ENCODE measurements around the gene PIAS4. TPM values are rescaled to one million over a fixed set of nuclear protein-coding genes. Genes with fewer than 3 reads are reported as not detected.

PIAS4 gene
- total RNA-seq, 2 experiments from 2014 or later: 16.1 to 20.1 TPM

DNA sequence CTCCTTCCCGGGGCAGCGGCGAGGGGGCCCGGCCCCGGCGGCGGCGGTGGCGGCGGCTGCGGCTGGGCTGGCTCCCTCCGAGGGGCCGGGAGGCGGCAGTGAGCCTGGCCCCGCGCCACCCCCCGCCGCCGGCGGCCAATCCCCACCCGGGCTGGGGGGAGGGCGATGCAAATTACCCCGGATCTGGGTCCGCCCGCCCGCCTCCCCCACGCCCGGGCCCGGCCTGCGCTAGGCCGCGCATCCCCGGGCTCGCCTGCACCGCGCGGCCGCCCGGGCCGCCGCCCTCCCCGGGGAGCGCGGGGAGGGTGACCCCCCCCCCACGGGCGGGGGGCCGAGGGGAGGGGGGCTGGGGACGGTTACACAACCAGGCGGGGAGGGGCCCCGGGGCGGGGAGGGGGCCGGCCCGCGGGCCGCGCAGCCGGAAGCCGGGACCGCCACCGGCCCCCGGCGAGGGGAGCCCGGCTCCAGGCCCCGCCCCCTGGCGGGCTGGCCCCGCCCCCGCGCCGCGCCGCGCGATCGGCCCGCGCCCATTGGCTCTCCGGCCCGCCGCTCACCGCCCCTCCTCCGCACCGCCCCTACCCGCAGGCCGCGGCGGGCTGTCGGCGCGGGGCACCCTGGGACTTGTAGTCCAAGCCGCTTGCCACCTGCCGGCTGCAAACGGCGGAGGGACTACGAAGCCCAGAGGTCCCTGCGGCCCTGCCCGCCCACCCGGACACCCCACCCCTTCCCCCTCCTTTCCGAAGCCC lies 58.1 kb downstream of the PIAS4 start:
- peaks cover 36% of the 10 kb centered on the region for H3K4me1 Mint-ChIP-seq (ENCODE audit: low read depth)
- H3K4me3 Mint-ChIP-seq: peak overlapping the region; percentile 56
- intact Hi-C loops (cut with micrococcal nuclease): loop anchor here (1.0 to 5.0 kb wide), 11 partner anchors 42 to 657 kb away; partner anchors contain the start of genes ANKRD24, APBA3, CACTIN and CHAF1A
- CTCF ChIA-PET: no interaction called here
- DNase-seq: peak; percentile 96
- H3K36me3 Mint-ChIP-seq (ENCODE audit: low read depth): no peaks in the 10 kb centered on the region
- no peak overlapping the region for H3K27ac Mint-ChIP-seq
- H3K27me3 Mint-ChIP-seq (ENCODE audit: low read depth): no peaks in the 10 kb centered on the region
- H3K9me3 Mint-ChIP-seq: no peaks in the 10 kb centered on the region

DNA sequence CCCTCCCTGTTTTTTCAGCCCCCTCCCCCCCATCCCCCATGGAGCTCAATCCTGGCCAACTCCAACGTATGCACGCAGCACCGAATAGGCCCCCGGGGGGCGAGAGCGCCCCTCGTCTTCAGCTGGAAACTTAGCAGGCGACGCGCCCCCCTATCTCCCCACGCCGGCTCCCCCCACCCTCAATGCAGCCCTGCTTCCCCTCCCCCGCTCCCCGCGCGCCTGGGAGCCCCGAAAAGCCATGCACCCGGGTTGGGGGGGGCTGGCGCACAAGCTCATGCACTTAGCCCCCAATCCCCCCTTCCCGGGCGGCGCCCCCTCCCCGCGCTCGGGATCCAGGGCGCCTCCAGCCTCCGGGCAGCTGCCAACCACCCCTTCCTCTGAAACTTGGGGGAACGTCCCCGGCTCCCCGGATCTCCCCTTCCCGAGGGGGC lies 58.7 kb downstream of the PIAS4 start:
- no peaks in the 10 kb centered on the region for H3K27me3 Mint-ChIP-seq (ENCODE audit: low read depth)
- H3K36me3 Mint-ChIP-seq (ENCODE audit: low read depth): no peaks in the 10 kb centered on the region
- peak overlapping the region; percentile 56 for H3K4me3 Mint-ChIP-seq
- CTCF ChIA-PET: no interaction called here
- peak; percentile 31 for DNase-seq
- no peak overlapping the region for H3K27ac Mint-ChIP-seq
- H3K4me1 Mint-ChIP-seq (ENCODE audit: low read depth): peaks cover 34% of the 10 kb centered on the region
- intact Hi-C loops (cut with micrococcal nuclease): loop anchor here (1.0 to 5.0 kb wide), 11 partner anchors 41 to 656 kb away; partner anchors contain the start of genes ANKRD24, APBA3, CACTIN and CHAF1A
- no peaks in the 10 kb centered on the region for H3K9me3 Mint-ChIP-seq

DNA sequence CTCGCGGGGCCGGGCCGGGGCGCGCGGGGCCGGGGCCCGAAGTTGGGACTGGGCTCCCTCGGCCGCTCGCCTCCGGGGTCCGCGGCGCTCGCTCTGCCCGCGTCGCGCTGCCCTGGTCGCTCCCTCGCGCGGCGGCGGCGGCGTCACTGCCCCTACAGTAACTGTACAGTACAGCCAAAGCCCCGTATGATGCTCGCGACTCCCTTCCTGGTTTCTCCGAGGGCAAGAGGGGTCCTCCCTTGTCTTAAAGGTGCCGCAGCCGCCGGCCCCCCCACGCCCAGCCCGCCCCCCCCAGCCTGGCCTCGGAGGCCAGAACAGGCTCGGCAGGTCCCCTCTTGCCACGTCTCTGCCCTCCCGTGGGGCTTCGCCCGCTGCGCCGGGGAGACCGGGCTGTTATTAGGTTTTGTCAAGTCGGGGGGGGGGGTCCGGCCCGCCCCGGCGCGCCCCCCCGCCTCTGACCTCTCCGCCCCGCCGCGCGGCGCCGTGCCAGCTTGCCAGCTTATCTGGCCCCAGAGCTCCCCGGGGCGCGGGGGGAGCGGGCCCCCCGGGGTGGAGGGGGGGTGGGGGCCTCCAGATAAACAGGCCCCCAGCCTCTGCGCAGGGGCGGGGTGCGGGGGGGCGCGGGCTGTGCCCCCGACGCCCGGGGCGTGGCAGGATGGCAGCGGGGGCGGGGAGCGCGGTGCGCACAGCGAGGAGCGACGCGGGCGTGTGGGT lies 59.3 kb downstream of the PIAS4 start, which contains the start of gene ZBTB7A:
Gene ZBTB7A, minus strand, starts transcription at position 218 of the 714 bp plus-strand sequence. CDS start 11,667 bp downstream, outside the sequence.
- CTCF ChIA-PET: no interaction called here
- Mint-ChIP-seq H3K4me1 (ENCODE audit: low read depth) (peaks cover 34% of the 10 kb centered on the region), H3K27me3 (ENCODE audit: low read depth) (no peaks in the 10 kb centered on the region), H3K27ac (peak within 1 kb of the TSS; percentile 73), H3K9me3 (no peaks in the 10 kb centered on the region), H3K36me3 (ENCODE audit: low read depth) (no peaks in the 10 kb centered on the region), H3K4me3 (peak within 1 kb of the TSS; percentile 74)
- intact Hi-C loops (cut with micrococcal nuclease): loop anchor here (1.0 to 5.0 kb wide), 11 partner anchors 40 to 655 kb away; partner anchors contain the start of genes ANKRD24, APBA3, CACTIN and CHAF1A
- DNase-seq: peak; percentile 69

DNA sequence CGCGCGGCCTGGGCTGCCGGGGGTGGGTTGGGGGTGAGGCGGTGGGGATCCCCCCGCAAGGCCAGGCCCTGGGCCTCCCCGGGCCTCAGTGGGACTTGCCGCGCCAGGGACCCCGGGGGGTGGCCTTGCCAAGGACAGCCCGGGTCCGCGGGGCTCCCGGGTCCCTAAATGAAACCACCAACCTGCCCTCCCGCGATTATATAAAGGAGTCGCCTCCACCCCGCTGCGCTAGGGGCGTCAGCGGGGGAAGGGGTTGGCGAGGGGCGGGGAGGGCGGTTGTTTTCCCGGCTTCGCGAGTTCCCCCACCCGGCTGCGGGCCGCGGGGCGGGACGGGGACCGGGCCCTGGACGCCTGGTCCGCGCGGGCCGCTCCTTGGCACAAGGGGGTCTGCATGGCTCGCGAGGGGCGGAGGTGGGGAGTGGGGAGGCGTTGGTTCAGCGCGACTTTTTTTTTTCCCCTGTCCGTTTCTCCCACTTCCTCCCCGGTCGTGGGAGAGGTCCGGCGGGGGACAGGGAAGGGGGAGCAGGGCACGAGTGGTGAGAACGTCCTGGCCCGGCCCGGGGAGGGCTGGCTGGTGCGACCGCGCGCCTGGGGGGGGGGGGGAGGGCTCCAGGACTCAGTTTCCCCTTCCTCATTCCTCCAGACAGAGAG lies 60.0 kb downstream of the PIAS4 start:
- CTCF ChIA-PET: no interaction called here
- Mint-ChIP-seq H3K27ac (peak overlapping the region; percentile 53), H3K36me3 (ENCODE audit: low read depth) (no peaks in the 10 kb centered on the region), H3K4me1 (ENCODE audit: low read depth) (peaks cover 30% of the 10 kb centered on the region), H3K4me3 (peak overlapping the region; percentile 69), H3K9me3 (no peaks in the 10 kb centered on the region), H3K27me3 (ENCODE audit: low read depth) (no peaks in the 10 kb centered on the region)
- intact Hi-C loops (cut with micrococcal nuclease): loop anchor here (2.0 to 5.0 kb wide), 9 partner anchors 40 to 655 kb away; partner anchors contain the start of genes ANKRD24, APBA3, CACTIN and CHAF1A
- no peak for DNase-seq

DNA sequence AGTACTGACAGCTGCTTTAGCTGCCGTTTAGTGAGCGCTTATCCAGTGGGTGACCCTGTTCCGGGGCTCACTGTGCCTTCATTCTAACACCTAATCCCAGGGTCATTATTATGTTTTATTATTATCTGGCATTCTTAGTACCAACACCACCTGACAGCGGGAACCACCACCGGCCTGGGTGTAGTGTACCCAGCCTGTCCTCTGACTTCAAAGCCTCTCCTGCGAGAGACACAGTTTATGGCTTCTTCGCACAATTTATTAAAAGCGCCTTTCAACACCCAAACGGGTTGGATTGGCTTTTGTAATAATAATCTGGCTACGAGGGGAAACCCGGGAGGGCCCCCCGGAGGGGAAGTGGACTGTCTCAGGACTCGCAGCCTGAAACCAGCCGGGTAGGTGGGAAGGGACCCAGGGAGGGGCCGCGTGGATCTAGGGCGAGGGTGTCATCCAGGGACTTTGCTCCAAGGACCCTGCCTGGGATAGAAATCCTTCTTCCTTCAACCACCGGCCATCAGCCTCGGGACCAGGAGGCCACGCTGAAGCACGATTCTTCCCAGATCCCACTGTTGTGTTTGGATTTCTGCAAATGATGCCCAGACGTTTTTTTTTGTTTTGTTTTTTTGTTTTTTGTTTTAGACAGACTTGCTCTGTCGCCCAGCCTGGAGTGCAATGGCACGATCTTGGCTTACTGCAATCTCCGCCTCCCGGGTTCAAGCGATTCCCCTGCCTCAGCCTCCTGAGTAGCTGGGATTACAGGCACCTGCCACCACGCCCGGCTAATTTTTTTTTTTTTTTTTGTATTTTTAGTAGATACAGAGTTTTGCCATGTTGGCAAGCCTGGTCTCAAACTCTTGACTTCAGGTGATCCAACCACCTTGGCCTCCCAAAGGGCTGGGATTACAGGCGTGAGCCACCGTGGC lies 60.8 kb downstream of the PIAS4 start:
- intact Hi-C loops (cut with micrococcal nuclease): loop anchor here (5.0 kb wide), 7 partner anchors 39 to 654 kb away; partner anchors contain the start of genes ANKRD24, APBA3, CACTIN and DPP9
- Mint-ChIP-seq H3K36me3 (ENCODE audit: low read depth) (no peaks in the 10 kb centered on the region), H3K9me3 (no peaks in the 10 kb centered on the region), H3K4me3 (peak overlapping the region; percentile 69), H3K4me1 (ENCODE audit: low read depth) (peaks cover 23% of the 10 kb centered on the region), H3K27me3 (ENCODE audit: low read depth) (no peaks in the 10 kb centered on the region), H3K27ac (peak overlapping the region; percentile 53)
- DNase-seq: no peak
- CTCF ChIA-PET: no interaction called here

DNA sequence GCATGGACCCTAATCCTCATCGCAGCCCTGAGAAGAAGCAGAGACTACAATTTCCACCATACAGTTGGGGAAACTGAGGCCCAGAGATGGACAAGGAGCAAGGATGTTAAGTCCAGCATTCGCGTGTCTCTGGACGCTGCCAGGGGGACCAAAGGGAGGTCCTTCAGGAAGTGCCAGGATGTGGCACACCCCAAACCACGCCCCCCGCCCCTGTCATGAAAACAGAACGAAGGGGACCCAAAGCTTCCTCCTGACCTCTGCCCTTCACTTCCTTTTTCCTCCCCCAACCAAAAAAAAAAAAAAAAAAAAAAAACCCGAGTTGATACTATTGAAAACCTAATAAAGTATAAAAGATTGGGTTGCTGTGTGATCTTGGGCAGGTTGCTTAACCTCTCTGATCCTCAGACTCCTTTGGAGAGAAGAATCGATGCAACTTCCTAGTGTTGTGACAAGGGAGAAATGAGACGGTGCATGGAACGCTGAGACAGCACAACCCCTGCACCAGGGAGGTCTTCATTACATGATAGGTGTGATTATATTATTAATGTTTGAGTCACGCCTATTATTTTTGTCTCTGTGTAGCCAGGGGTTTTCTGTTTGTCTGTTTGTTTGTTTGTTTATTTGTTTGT lies 61.9 kb downstream of the PIAS4 start:
- H3K27ac Mint-ChIP-seq: no peak overlapping the region
- no peaks in the 10 kb centered on the region for H3K36me3 Mint-ChIP-seq (ENCODE audit: low read depth)
- CTCF ChIA-PET: no interaction called here
- no peaks in the 10 kb centered on the region for H3K9me3 Mint-ChIP-seq
- H3K27me3 Mint-ChIP-seq (ENCODE audit: low read depth): no peaks in the 10 kb centered on the region
- peaks cover 18% of the 10 kb centered on the region for H3K4me1 Mint-ChIP-seq (ENCODE audit: low read depth)
- intact Hi-C loops (cut with micrococcal nuclease): loop anchor here (5.0 kb wide), 7 partner anchors 38 to 653 kb away; partner anchors contain the start of genes ANKRD24, APBA3, CACTIN and DPP9
- no peak overlapping the region for H3K4me3 Mint-ChIP-seq
- DNase-seq: peak; percentile 59

DNA sequence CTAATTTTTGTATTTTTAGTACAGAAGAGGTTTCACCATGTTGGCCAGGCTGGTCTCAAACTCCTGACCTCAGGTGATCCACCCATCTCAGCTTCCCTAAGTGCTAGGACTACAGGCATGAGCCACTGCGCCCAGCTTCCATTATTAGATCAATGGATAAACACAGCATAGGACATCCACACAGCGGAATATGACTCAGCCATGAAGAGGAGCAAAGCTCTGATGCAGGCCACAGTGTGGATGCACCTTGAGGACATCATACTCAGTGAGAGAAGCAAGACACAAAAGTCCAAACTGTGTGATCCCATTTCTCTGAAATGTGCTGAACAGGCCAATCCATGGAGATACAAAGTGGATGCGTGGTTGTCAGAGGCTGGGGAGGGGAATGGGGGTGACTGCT lies 64.1 kb downstream of the PIAS4 start:
- CTCF ChIA-PET: no interaction called here
- intact Hi-C loops (cut with micrococcal nuclease): no loop called here
- Mint-ChIP-seq H3K4me1 (ENCODE audit: low read depth) (peaks cover 24% of the 10 kb centered on the region), H3K36me3 (ENCODE audit: low read depth) (no peaks in the 10 kb centered on the region), H3K27me3 (ENCODE audit: low read depth) (no peaks in the 10 kb centered on the region), H3K9me3 (no peaks in the 10 kb centered on the region), H3K27ac (no peak overlapping the region), H3K4me3 (no peak overlapping the region)
- DNase-seq: no peak

DNA sequence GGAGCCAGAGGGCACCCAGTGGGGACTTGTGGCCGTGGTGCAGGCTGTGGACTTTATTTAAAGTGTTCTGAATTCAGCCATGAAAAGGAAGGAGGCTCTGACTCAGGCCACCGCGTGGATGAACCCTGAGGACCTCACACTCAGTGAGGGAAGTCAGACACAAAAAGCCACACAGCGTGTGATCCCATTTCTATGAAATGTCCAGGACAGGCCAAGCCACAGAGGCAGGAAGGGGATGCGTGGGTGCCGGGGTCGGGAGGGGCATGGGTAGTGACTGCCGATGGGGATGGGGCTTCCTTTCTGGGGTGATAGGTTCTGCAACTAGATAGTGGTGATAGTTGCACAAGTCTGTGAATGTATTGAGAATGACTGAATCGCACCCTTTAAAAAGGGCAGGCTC lies 67.8 kb downstream of the PIAS4 start:
- CTCF ChIA-PET: no interaction called here
- no peaks in the 10 kb centered on the region for H3K36me3 Mint-ChIP-seq (ENCODE audit: low read depth)
- peak; percentile 46 for DNase-seq
- H3K4me1 Mint-ChIP-seq (ENCODE audit: low read depth): peaks cover 24% of the 10 kb centered on the region
- H3K27me3 Mint-ChIP-seq (ENCODE audit: low read depth): no peaks in the 10 kb centered on the region
- intact Hi-C loops (cut with micrococcal nuclease): no loop called here
- H3K4me3 Mint-ChIP-seq: no peak overlapping the region
- peak overlapping the region; percentile 1 for H3K27ac Mint-ChIP-seq
- no peaks in the 10 kb centered on the region for H3K9me3 Mint-ChIP-seq

DNA sequence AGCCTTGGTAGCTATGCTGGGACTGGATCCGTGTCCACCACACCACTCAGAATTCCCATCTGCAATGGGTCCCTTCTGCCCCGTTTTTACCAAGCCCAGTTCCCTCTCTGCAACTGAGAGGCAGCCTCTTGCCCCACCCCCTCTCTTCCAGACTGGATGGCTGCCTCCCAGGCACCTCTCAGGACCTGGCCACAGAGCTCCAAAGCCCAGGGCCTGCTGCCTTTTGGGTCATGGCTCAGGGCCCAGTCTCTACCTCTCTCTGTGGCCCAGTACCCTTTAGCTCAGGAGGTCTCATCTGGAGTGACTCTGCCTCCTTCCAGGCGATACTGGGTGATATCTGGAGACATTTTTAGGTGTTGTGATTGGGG lies 69.5 kb downstream of the PIAS4 start:
- Mint-ChIP-seq H3K4me1 (ENCODE audit: low read depth) (peaks cover 24% of the 10 kb centered on the region), H3K4me3 (no peak overlapping the region), H3K36me3 (ENCODE audit: low read depth) (no peaks in the 10 kb centered on the region), H3K9me3 (no peaks in the 10 kb centered on the region), H3K27me3 (ENCODE audit: low read depth) (no peaks in the 10 kb centered on the region), H3K27ac (no peak overlapping the region)
- no peak for DNase-seq
- CTCF ChIA-PET: interaction anchor here (0.5 to 0.9 kb wide), 5 partner anchors 28 to 315 kb away, joined by 3 read pairs; no protein-coding TSS in a partner anchor
- intact Hi-C loops (cut with micrococcal nuclease): no loop called here

DNA sequence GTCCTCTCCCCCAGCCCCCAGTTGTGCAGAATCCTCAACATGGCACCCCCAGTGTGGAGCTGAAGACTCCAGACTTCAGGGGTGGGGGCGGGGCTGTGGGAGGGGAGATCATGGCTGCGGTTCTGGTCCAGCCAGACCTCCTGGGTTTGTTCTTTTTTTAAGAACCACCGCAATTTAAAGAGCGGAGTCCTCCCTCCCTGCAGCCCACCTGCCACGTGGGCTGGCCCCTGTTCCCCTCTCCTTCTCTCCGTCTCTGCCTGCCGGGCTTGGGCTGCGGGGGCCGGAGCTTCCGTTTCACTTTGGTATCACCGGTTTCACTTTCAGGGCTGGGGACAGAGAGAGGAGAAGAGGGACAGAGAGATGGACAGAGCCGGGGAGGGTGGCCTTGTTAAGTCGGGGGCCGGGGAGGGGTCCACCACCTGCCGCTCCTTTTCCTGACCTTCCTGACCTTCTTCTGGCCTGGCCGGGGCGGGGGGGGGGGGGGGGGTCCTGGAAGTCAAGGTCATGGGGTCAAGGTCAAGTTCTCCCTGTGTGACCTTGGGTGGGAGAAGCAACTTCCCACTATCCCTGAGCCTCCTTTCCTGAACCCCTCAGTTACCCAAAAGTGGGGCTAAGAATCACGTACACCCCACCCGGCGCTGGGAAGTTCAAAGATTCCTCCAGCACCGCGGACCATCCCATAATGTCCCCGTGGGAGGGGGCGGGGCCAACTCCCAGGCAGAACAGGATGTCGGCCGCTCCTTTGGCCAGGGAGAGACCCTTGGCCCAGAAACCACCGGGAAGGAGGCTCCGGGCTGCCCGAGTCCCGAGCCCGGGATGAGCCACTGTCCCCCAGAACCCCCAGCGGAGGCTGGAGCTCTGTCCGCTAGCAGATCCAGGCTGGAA lies 70.5 kb downstream of the PIAS4 start:
- H3K27ac Mint-ChIP-seq: peak overlapping the region; percentile 65
- H3K27me3 Mint-ChIP-seq (ENCODE audit: low read depth): no peaks in the 10 kb centered on the region
- DNase-seq: peak; percentile 59
- intact Hi-C loops (cut with micrococcal nuclease): no loop called here
- no peaks in the 10 kb centered on the region for H3K36me3 Mint-ChIP-seq (ENCODE audit: low read depth)
- no peaks in the 10 kb centered on the region for H3K9me3 Mint-ChIP-seq
- H3K4me1 Mint-ChIP-seq (ENCODE audit: low read depth): peaks cover 26% of the 10 kb centered on the region
- H3K4me3 Mint-ChIP-seq: peak overlapping the region; percentile 54
- CTCF ChIA-PET: interaction anchor here (0.9 kb wide), 1 partner anchor 62 kb away, joined by 3 read pairs; no protein-coding TSS in a partner anchor
